NCI-H460 (cell line): ENCODE results near the gene IL1R2. TPM values are rescaled to one million over a fixed set of nuclear protein-coding genes. Genes with fewer than 3 reads are reported as not detected.

Experiments used
- DNase-seq: peaks from one replicate; pipeline ENCODE4 v3.0.0-alpha.2; 2016; ENCODE audit warnings: low read depth; ENCODE audit errors: extremely low read depth
- total RNA-seq: library from RNA; depleted of rRNA; stranded (reverse); fragments of >200 nt; shearing (Covaris generic); gene quantifications from 2 replicates; pipeline ENCODE4 v1.2.3, GENCODE V29; 2014; rRNA removed

Gene IL1R2
- total RNA-seq, 1 experiment from 2014 or later: 0.37 TPM

GRCh38 chr2:102075479-102075878, 83.7 kb downstream of the IL1R2 start:
- DNase-seq: no peak

GRCh38 chr2:102076512-102076911, 84.8 kb downstream of the IL1R2 start:
- no peak for DNase-seq

Other genes starting within 250 kb of the IL1R2 start
- 15.6 and 16.3 TPM in 2 replicates for gene IL1R1, start 150.8 kb downstream of the IL1R2 start, total RNA-seq
- gene IL1RL2, start 195.1 kb downstream of the IL1R2 start, total RNA-seq: not detected in 2 replicates